DMS79 treated with DMSO at 0.1 percent for 48 hours (cell line): ENCODE measurements around the gene PPP5C.
"Not testable (repeated sequence)": the region's sequence is repeated elsewhere in the genome, so short reads cannot be mapped to it uniquely, and the experiment has no call there.

Experiments
- DNase-seq: peaks from one replicate; lab custom pipeline; 2025; lab: John Stamatoyannopoulos, UW

Gene PPP5C

GRCh38 chr19:46346821-46347571 lies at the start of gene PPP5C:
Gene PPP5C (plus strand): TSS chr19:46347087. CDS start chr19:46347097, 10 bp downstream.
- peak; percentile 87 for DNase-seq

GRCh38 chr19:46297700-46298478 lies 49.0 kb upstream of the PPP5C start:
- DNase-seq = no peak

- DNase-seq = no peak
Observed at GRCh38 chr19:46298479-46299003, 48.3 kb upstream of the PPP5C start.

- peak; percentile 89 for DNase-seq
Observed at GRCh38 chr19:46299004-46299509, 47.8 kb upstream of the PPP5C start.

- DNase-seq = peak; percentile 6
Observed at GRCh38 chr19:46299695-46300094, 47.2 kb upstream of the PPP5C start.

GRCh38 chr19:46303322-46303690 lies 43.6 kb upstream of the PPP5C start:
- no peak for DNase-seq

GRCh38 chr19:46303691-46304397 lies 43.0 kb upstream of the PPP5C start:
- DNase-seq = no peak

GRCh38 chr19:46306501-46306900 lies 40.4 kb upstream of the PPP5C start:
- no peak for DNase-seq

GRCh38 chr19:46308510-46308909 lies 38.4 kb upstream of the PPP5C start:
- DNase-seq = no peak

GRCh38 chr19:46309056-46309455 lies 37.8 kb upstream of the PPP5C start:
- DNase-seq = no peak

- no peak for DNase-seq
Observed at GRCh38 chr19:46311444-46311843, 35.4 kb upstream of the PPP5C start.

GRCh38 chr19:46313540-46314469 lies 33.1 kb upstream of the PPP5C start:
- not testable (repeated sequence) for DNase-seq

GRCh38 chr19:46317339-46317738 lies 29.5 kb upstream of the PPP5C start:
- no peak for DNase-seq

GRCh38 chr19:46319613-46320012 lies 27.3 kb upstream of the PPP5C start:
- DNase-seq = no peak

- DNase-seq = no peak
Observed at GRCh38 chr19:46320559-46320958, 26.3 kb upstream of the PPP5C start.

- DNase-seq = no peak
Observed at GRCh38 chr19:46321653-46322052, 25.2 kb upstream of the PPP5C start.

- not testable (repeated sequence) for DNase-seq
Observed at GRCh38 chr19:46323227-46323626, 23.7 kb upstream of the PPP5C start.

- no peak for DNase-seq
Observed at GRCh38 chr19:46324277-46324676, 22.6 kb upstream of the PPP5C start.

- DNase-seq = no peak
Observed at GRCh38 chr19:46326608-46327007, 20.3 kb upstream of the PPP5C start.

GRCh38 chr19:46328079-46328478 lies 18.8 kb upstream of the PPP5C start:
- no peak for DNase-seq

GRCh38 chr19:46330319-46330918 lies 16.5 kb upstream of the PPP5C start:
- no peak for DNase-seq
